Urinary bladder (tissue), 4 donors: ENCODE results near the gene AMPH. TPM values are rescaled to one million over a fixed set of nuclear protein-coding genes. Genes with fewer than 3 reads are reported as not detected.

Experiments
- DNase-seq: peaks from one replicate; pipeline ENCODE4 v3.0.0-alpha.2; 2015; ENCODE audit errors: extremely low spot score
- H3K27ac ChIP-seq: one replicate; pipeline ENCODE4 v1.5.1; 2013; ENCODE audit warnings: low read depth, mild to moderate bottlenecking, moderate library complexity
- H3K36me3 ChIP-seq: one replicate; pipeline ENCODE4 v1.6.1; 2013; ENCODE audit warnings: mild to moderate bottlenecking, moderate library complexity; ENCODE audit not compliant: insufficient read depth
- H3K4me1 ChIP-seq: one replicate; pipeline ENCODE4 v1.6.1; 2013; ENCODE audit warnings: mild to moderate bottlenecking, moderate library complexity; ENCODE audit not compliant: insufficient read depth
- H3K4me3 ChIP-seq: one replicate; pipeline ENCODE4 v1.5.1; 2013; ENCODE audit warnings: low read depth, low read length
- WGBS: extraction: QIAGEN DNeasy Blood & Tissue Kit; methylation state at CpG from one replicate; pipeline ENCODE4 v1.1.7; 2013; 5-methylcytosine and 5-hydroxymethylcytosine counted together
- polyA plus RNA-seq: library from polyadenylated mRNA; stranded (reverse); fragments of 200-250 nt; gene quantifications from one replicate; pipeline ENCODE4 v1.2.3, GENCODE V29; 2013
- total RNA-seq: library from RNA; depleted of rRNA; stranded (reverse); fragments of >200 nt; gene quantifications from one replicate; pipeline ENCODE4 v1.2.3, GENCODE V29; 2014
- donor health status: healthy with polysubstance abuse.
- donor health status: healthy.

The AMPH gene
- 15.3 TPM for total RNA-seq
- 5.0 TPM for polyA plus RNA-seq

DNA sequence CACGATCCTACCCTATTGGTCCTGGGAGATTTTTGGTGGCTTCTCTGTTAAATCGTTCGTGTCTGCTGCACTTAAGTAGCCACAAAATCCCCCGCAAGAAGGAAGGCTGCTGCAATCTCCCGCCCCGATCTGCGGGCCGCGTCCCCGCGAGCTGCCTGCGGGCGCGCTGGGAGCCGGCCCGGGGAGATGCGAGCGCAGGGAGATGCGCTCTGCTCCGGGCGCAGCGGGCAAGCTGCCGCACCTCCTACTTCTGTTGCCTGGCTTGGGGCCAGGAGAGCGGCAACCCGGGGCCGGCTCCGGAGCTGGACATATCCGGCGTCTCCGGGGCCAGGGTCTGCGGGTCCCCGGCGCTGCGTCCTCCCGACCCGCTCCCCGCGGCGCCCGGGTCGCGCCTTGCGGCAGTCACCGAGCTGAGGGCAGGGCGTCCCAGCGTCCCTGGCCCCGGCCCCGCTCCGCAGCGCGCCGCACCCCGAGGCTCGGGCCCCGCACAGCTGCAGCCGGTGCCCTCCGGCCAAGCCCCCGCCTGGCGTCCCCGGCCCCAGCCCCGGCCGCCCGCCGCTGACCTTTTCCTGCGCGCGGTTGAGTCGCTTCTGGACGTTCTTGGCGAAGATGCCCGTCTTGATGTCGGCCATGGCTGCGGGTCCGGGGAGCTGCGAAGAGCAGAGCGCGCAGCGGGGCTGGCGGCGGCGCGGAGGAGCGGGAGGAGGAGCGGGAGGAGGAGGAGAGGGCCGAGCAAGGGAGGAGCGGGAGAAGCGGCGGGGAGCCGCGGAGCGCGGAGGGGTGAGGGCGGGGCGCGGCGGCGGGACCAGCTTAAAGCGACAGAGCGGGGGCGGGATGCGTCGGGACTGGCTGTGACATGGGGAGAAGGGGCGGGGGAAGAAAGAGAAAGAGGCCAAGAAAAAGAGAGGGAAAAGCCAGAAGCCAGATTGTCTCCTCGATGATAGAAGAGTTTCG lies at the start of gene AMPH:
TSS of gene AMPH (minus strand) at position 654 of the 954 bp plus-strand sequence. CDS start at position 632, 22 bp downstream.
- H3K27ac ChIP-seq: no peak within 1 kb of the TSS
- WGBS: under 1% methylated on average over 105 of the region's 105 CpGs
- peak within 1 kb of the TSS; percentile 73 for H3K4me3 ChIP-seq
- H3K36me3 ChIP-seq: no peaks in the 10 kb centered on the region
- H3K4me1 ChIP-seq: no peaks in the 10 kb centered on the region
- DNase-seq: no peak

DNA sequence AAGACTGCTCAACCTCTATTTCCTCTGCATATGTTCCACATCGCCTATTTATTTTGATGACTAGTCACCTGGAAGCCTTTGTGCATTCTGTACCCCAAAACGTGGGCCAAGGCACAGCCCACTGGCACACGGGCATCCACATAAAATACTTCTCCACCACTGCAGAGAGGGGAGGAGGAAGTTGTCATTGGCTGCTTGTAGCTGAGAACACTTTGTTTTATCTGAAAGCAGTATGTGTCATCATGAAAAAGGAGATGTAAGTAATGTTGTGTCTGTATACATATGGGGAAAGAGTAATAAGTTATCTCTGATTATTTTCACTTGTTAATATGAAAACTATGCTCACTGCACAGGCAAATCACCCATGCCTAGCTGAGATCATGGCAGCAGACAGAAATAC lies 48.2 kb upstream of the AMPH start:
- 67% methylated on average over 3 of the region's 3 CpGs for WGBS
- H3K4me3 ChIP-seq: no peak overlapping the region
- H3K27ac ChIP-seq: no peak overlapping the region
- H3K4me1 ChIP-seq: no peaks in the 10 kb centered on the region
- H3K36me3 ChIP-seq: no peaks in the 10 kb centered on the region
- DNase-seq: no peak

DNA sequence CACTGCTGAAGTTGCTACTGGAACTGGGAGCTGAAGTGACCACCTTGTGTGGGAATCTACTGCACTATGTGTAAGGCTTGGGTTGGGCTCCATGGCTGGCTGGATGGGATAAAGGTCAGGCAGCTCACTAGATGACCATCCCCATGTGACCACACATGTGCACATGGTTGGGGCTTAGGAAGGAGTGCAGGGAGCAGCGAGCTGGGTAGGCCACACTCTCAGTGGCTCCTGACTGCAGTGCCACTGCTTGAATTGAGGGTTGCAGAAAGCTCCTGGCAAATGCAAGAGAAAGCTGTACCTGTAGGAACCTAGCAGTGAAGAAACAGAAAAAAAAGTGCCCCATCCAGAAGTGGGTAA lies 47.5 kb upstream of the AMPH start:
- Histone ChIP-seq H3K36me3 (no peaks in the 10 kb centered on the region), H3K4me1 (no peaks in the 10 kb centered on the region), H3K27ac (no peak overlapping the region), H3K4me3 (no peak overlapping the region)
- DNase-seq: no peak
- 88% methylated on average over 1 of the region's 1 CpG for WGBS

DNA sequence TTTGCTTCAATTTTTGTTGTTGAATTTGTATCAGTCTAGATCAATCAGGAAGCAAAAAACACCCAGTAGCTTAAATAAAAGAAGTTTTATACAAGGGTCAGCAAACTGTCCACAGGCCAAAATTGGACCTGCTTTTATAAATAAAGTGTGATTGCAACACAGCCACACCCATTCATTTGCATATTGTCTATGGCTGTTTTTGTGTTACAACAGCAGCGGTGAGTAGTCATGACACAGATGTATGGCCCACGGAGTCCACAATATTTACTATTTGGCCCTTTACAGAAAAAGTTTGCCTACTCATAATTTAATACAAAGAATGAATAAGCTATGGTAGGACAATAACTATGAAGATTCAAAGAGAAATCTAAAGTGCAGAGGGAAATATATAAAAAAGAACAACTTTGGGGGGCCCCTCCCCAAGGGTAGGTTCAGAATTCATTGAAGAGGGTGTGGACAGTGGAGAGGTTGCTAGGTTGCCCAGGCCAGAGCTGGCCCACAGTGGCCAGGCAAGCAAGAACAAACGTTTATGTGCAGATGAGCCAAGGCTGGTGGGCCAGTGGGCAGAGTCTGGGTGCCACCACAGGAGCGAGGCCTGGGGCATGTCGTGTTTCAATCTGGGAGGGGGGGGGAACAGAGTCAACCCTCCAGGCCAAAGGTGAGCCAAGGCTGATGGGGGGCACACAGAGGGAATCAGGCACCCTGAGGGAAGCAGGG lies 47.0 kb upstream of the AMPH start:
- Histone ChIP-seq H3K4me3 (no peak overlapping the region), H3K27ac (no peak overlapping the region), H3K36me3 (no peaks in the 10 kb centered on the region), H3K4me1 (no peaks in the 10 kb centered on the region)
- no peak for DNase-seq
- WGBS: 92% methylated on average over 5 of the region's 5 CpGs

DNA sequence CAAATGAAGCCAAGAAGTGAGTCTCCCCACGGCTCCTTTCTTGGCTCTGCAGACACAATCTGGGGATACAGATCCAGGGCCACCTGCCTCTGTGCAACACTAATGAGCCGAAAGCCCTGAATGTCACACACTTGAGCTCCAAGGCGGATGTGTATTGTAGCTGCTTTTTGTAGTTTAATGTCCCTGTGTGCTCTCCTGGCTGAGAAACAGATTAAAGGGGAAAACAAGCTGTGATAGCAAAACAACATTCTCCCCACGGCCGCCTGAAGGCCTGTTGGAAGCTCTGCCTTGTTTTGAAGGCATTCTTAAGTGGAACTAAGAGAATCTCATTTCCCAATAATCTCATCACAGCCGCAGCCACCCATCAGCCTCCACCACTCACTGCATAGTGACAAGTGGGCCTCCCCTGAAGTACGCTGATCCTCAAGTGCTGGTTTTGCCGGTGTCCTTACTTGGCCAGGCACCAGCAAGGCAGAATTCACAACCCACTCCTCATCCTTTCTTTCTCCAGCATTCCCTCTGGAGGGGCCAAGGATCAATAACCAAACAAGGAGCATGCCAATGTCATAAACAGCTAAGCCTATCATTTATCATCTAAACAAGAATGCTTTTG lies 44.4 kb upstream of the AMPH start:
- WGBS: 66% methylated on average over 8 of the region's 8 CpGs

DNA sequence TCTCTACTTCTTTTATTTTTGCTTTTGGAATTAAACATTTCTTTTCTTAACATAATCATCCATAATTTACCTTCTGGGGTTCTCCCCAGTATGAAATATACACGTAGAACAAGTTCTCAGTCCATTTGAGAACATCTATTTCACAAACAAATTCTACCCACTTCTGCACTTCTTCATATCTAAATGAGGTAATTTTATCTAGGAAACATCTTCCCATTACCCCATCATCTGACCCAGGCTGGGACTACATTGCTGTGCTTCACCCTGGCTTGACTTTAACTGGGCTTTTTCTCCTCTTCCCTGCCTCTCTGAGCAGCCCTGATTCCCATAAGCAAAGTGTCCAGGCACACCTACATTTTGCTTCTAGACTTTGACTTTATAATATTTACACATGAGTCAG lies 43.3 kb upstream of the AMPH start:
- H3K4me3 ChIP-seq: no peak overlapping the region
- 86% methylated on average over 1 of the region's 1 CpG for WGBS
- no peaks in the 10 kb centered on the region for H3K36me3 ChIP-seq
- H3K4me1 ChIP-seq: no peaks in the 10 kb centered on the region
- no peak overlapping the region for H3K27ac ChIP-seq
- no peak for DNase-seq

More for the DNA sequence above, 44.4 kb upstream of the AMPH start:
- Histone ChIP-seq H3K27ac (no peak overlapping the region), H3K4me1 (no peaks in the 10 kb centered on the region), H3K4me3 (no peak overlapping the region), H3K36me3 (no peaks in the 10 kb centered on the region)
- DNase-seq: no peak

DNA sequence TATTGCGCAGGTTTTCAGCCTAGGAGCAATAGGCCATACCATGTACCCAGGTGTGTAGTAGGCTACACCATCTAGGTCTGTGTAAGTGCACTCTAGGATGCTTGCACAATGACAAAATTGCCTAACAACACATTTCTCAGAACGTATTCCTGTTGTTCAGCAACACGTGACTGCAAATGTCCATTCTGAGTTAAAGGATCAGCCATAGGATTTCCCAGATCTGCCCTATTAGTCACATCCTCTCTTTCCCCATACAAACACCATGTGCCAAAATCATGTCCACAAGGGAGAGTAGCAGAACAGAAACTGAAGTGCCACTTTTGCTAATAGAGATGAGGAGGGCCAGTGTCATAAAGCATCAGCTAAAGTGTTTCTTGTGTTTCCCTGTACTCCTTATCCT lies 42.6 kb upstream of the AMPH start:
- Histone ChIP-seq H3K4me3 (no peak overlapping the region), H3K4me1 (no peaks in the 10 kb centered on the region), H3K36me3 (no peaks in the 10 kb centered on the region), H3K27ac (no peak overlapping the region)
- 76% methylated on average over 3 of the region's 3 CpGs for WGBS
- DNase-seq: no peak

DNA sequence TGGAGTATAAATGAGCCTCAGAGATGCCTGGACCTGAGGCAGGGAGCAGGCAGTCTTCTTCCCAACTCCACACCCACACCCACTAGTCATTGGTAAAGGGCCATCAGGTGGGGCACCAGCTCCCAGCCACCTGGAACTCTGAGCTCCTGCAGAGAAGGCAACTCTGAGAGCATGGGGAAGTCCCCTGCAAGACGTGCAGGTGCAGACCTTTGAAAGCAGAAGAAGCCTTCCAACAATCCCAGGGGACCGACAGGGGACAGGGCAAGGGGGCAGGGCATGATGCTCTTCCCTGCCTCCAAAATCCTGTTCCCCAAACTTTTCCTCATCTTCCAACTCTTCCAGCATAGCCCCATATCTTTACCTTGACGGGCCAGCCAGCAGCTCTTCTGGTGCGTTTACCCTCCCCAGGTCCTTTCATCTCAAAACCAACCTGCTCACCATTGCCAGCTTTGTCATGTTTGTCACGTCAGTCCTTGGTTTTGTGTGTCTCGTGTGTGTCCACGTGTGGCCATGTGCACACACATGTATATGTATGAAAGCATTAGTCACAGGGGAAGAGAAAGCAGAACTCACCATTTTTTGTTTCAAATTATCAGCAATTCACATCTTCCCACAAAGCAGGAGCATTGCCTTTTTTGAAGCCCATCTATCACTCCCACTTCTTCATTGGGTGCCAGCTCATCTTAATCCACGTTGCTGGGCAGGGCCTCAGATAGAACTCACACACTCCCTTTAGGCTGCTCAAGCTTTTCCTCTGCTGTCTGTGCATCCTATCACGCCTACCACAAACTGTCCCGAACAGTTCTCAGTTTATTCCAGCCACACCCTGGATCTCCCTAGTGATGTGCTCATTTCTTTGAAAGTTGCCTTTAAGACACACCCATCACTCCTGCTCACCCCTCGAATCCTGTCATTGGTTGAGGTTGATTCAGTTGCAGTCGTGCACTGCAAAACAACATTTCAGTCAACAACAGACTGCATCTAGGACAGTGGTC lies 41.0 kb upstream of the AMPH start:
- no peaks in the 10 kb centered on the region for H3K36me3 ChIP-seq
- no peaks in the 10 kb centered on the region for H3K4me1 ChIP-seq
- 79% methylated on average over 12 of the region's 12 CpGs for WGBS
- no peak overlapping the region for H3K4me3 ChIP-seq
- no peak overlapping the region for H3K27ac ChIP-seq
- no peak for DNase-seq

DNA sequence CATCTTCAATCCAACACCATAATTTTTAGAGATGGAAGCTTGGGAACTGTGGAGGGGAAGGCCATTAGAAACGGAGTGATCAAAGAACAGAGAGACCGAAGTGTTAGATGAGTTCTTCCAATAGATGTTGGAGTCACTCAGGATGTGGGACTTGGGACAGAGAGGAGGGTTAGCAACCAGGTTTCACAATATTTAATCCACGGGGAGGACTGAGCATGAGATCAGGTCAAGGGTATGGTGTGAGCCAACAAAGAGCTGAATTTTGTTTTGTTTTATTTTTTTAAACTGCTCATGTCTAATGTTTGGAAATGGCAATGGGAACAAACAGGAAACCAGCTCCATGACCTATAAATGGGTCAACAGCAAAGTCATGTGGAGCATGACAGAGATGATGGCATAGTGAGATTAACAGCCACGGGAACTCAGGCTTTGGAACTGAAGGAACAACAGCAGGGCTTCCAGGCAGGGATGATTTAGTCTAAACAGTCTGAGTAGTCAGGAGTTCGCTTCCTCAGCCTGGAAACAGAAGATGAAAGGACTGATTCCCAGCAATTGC lies 38.9 kb upstream of the AMPH start:
- no peak for DNase-seq
- WGBS: 79% methylated on average over 5 of the region's 5 CpGs
- Histone ChIP-seq H3K4me1 (no peaks in the 10 kb centered on the region), H3K27ac (no peak overlapping the region), H3K4me3 (no peak overlapping the region), H3K36me3 (no peaks in the 10 kb centered on the region)

DNA sequence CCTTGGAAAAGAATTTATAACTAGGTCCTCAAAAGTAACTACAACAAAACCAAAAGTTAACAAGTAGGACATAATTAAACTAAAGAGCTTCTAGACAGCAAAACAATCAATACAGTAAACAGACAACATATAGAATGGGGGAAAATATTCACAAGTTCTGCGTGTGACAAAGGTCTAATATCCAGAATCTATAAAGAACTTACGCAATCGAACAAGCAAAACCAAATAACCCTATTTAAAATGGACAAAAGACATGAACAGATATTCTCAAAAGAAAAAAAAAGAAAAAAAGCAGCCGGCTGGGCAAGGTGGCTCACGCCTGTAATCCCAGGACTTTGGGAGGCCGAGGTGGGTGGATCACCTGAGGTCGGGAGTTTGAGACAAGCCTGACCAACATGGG lies 33.8 kb upstream of the AMPH start:
- no peaks in the 10 kb centered on the region for H3K4me1 ChIP-seq
- H3K27ac ChIP-seq: no peak overlapping the region
- H3K36me3 ChIP-seq: no peaks in the 10 kb centered on the region
- DNase-seq: no peak
- 95% methylated on average over 7 of the region's 7 CpGs for WGBS
- H3K4me3 ChIP-seq: no peak overlapping the region

DNA sequence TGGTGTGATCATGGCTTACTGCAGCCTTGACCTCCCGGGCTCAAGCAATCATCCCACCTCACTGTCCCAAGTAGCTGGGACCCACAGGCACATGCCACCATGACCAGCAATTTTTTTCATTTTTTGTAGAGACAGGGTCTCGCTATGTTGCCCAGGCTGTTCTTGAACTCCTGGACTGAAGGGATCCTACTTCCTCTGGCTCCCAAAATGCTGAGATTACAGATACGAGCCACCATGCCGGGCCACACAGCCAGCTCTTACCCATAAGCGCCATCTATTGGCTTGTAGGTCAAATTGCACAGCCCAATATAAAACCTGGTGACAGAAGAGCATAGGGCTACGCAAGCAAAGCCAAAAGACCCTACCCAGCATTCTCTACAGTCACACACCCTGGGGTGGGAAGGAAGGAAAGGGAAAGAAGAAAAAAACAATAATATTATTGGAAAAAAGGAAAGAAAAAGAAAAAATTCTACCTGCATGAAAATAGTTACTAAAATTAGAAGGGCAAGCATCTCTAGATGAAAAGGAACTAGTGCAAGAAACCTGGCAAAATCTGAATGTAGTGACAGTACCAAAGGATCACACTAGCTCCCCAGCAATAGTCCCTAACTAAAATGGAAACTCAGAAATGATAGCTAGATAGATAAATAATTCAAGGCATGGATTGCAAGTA lies 29.4 kb upstream of the AMPH start:
- DNase-seq: no peak
- Histone ChIP-seq H3K4me1 (no peaks in the 10 kb centered on the region), H3K36me3 (no peaks in the 10 kb centered on the region), H3K27ac (no peak overlapping the region), H3K4me3 (no peak overlapping the region)
- 35% methylated on average over 6 of the region's 6 CpGs for WGBS

DNA sequence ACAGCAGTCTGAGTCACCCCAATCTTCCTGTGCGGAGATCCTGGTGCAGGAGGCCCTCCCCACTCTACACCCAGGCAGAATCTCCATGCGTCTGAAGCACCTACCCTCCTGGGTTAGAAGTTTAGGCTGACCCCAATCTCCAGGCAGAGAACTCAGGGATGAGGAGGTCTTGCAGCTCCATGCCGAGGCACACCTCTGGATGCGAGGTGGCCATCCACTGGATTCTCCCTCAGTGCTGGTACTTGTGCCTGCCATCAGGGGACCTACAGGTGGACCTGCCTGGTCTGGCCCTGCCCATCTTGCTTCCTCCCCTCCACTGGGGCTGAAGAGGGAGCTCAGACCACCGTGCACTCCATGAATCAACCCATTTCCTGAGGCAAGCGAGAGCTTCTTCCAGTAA lies 28.8 kb upstream of the AMPH start:
- no peak overlapping the region for H3K4me3 ChIP-seq
- no peak for DNase-seq
- H3K27ac ChIP-seq: no peak overlapping the region
- H3K36me3 ChIP-seq: no peaks in the 10 kb centered on the region
- WGBS: 94% methylated on average over 6 of the region's 6 CpGs
- H3K4me1 ChIP-seq: no peaks in the 10 kb centered on the region
